ENCODE measurements around the gene TXNDC15. TPM values are rescaled to one million over a fixed set of nuclear protein-coding genes. Genes with fewer than 3 reads are reported as not detected.

TXNDC15 gene
- total RNA-seq, 2 donors from 2014 or later: 91.2 to 181 TPM

- Histone ChIP-seq H3K27me3 (replicated peaks; ENCODE audit: insufficient read depth) (no peaks in the 10 kb centered on the region), H3K9me3 (no peaks in the 10 kb centered on the region), H3K4me1 (ENCODE audit: control insufficient read depth in 1 of 2, low read depth in 2 of 2) (no peaks in the 10 kb centered on the region), H3K4me3 (no peak overlapping the region), H3K27ac (no peak overlapping the region), H3K36me3 (peaks cover 5% of the 10 kb centered on the region)
- ATAC-seq (ENCODE audit: insufficient number of reproducible peaks, low FRiP score, low read depth): no peak
- TF ChIP-seq CTCF (IDR thresholded peaks at IDR 0.05): no peak
- no peak for DNase-seq (ENCODE audit: low spot score)
Observed at GRCh38 chr5:134864707-134865106, 9.5 kb upstream of the TXNDC15 start.

GRCh38 chr5:134873494-134873893, 677 bp upstream of the TXNDC15 start:
- Histone ChIP-seq H3K4me1 (ENCODE audit: control insufficient read depth in 1 of 2, low read depth in 2 of 2) (peaks cover 14 to 24% of the 10 kb centered on the region in 2 donors), H3K27ac (peak overlapping the region; percentile 90 to 96), H3K27me3 (replicated peaks; ENCODE audit: insufficient read depth) (no peaks in the 10 kb centered on the region), H3K9me3 (no peaks in the 10 kb centered on the region), H3K4me3 (peak overlapping the region; percentile 93), H3K36me3 (no peaks in the 10 kb centered on the region)
- no peak for ATAC-seq (ENCODE audit: insufficient number of reproducible peaks, low FRiP score, low read depth)
- no peak for TF ChIP-seq CTCF (IDR thresholded peaks at IDR 0.05)
- DNase-seq (ENCODE audit: low spot score): no peak

- H3K27ac ChIP-seq: peak overlapping the region; percentile 90 to 96
- no peaks in the 10 kb centered on the region for H3K27me3 ChIP-seq (replicated peaks; ENCODE audit: insufficient read depth)
- H3K36me3 ChIP-seq: no peaks in the 10 kb centered on the region
- no peak for DNase-seq (ENCODE audit: low spot score)
- peak; percentile 59 for ATAC-seq (ENCODE audit: insufficient number of reproducible peaks, low FRiP score, low read depth)
- H3K4me3 ChIP-seq: peak overlapping the region; percentile 93
- no peak for TF ChIP-seq CTCF (IDR thresholded peaks at IDR 0.05)
- no peaks in the 10 kb centered on the region for H3K9me3 ChIP-seq
- H3K4me1 ChIP-seq (ENCODE audit: control insufficient read depth in 1 of 2, low read depth in 2 of 2): peaks cover 14 to 24% of the 10 kb centered on the region in 2 donors
Observed at GRCh38 chr5:134874831-134875655, 872 bp downstream of the TXNDC15 start.

GRCh38 chr5:134877159-134877558, 3.0 kb downstream of the TXNDC15 start:
- ATAC-seq (ENCODE audit: insufficient number of reproducible peaks, low FRiP score, low read depth) (no peak), DNase-seq (ENCODE audit: low spot score) (no peak)
- no peaks in the 10 kb centered on the region for H3K27me3 ChIP-seq (replicated peaks; ENCODE audit: insufficient read depth)
- TF ChIP-seq CTCF (IDR thresholded peaks at IDR 0.05): no peak
- H3K36me3 ChIP-seq: no peaks in the 10 kb centered on the region
- H3K4me3 ChIP-seq: no peak overlapping the region
- no peaks in the 10 kb centered on the region for H3K9me3 ChIP-seq
- peaks cover 14 to 24% of the 10 kb centered on the region in 2 donors for H3K4me1 ChIP-seq (ENCODE audit: control insufficient read depth in 1 of 2, low read depth in 2 of 2)
- no peak overlapping the region for H3K27ac ChIP-seq

GRCh38 chr5:134878403-134878802, 4.2 kb downstream of the TXNDC15 start:
- Histone ChIP-seq H3K36me3 (no peaks in the 10 kb centered on the region), H3K27me3 (replicated peaks; ENCODE audit: insufficient read depth) (no peaks in the 10 kb centered on the region), H3K9me3 (no peaks in the 10 kb centered on the region), H3K4me3 (no peak overlapping the region), H3K27ac (no peak overlapping the region), H3K4me1 (ENCODE audit: control insufficient read depth in 1 of 2, low read depth in 2 of 2) (peaks cover 13 to 23% of the 10 kb centered on the region in 2 donors)
- no peak for TF ChIP-seq CTCF (IDR thresholded peaks at IDR 0.05)
- ATAC-seq (ENCODE audit: insufficient number of reproducible peaks, low FRiP score, low read depth) (no peak), DNase-seq (ENCODE audit: low spot score) (no peak)
